Measurements from ENCODE around the gene OTUD5.

OTUD5 gene

DNA sequence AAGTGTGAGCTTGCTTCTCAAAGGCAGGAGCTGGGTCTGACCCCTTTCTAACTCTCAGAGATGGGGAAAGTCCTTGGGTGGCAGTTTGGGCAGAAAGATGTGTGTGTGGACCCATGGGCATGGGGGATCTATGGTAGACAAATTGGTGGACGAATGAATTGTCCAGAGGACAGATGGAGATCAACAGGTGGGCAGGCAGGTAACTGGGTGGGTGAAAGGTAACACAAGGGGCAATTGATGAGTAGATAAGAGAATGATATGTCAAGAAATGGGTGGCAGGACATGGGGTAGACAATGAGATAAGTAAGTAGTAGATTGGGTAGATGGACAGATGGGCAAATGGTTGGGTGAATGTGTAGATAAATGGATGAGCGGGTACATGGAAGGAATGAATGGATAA is 17.2 kb upstream of the OTUD5 start:
- in situ Hi-C loops (cut with HindIII; ENCODE audit: low pct_ligation_motif_present, low pct_unique_long_range_greater_than_20kb, low sequenced_read_pairs) = no loop called here
- DNase-seq = no peak

DNA sequence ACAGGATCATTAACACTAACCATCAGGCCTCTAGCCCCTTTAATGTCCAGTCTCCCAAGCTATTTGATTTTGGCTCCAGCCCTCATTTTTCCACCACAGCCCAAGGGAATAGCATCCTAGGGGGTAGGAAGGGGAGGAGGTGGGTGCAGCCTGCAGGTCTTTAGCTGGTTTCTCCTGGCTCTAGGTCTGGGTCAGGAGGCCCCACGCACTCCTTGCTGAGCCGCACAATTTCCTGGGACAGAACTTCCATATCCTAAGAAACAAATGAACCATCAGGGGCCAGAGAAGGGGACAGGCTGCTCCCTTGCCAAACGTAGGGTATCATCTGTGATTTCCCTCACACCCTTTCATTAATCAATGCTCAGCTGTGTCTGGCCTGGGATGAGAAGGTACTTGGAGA is 16.6 kb upstream of the OTUD5 start:
- in situ Hi-C loops (cut with HindIII; ENCODE audit: low pct_ligation_motif_present, low pct_unique_long_range_greater_than_20kb, low sequenced_read_pairs) = no loop called here
- no peak for DNase-seq

DNA sequence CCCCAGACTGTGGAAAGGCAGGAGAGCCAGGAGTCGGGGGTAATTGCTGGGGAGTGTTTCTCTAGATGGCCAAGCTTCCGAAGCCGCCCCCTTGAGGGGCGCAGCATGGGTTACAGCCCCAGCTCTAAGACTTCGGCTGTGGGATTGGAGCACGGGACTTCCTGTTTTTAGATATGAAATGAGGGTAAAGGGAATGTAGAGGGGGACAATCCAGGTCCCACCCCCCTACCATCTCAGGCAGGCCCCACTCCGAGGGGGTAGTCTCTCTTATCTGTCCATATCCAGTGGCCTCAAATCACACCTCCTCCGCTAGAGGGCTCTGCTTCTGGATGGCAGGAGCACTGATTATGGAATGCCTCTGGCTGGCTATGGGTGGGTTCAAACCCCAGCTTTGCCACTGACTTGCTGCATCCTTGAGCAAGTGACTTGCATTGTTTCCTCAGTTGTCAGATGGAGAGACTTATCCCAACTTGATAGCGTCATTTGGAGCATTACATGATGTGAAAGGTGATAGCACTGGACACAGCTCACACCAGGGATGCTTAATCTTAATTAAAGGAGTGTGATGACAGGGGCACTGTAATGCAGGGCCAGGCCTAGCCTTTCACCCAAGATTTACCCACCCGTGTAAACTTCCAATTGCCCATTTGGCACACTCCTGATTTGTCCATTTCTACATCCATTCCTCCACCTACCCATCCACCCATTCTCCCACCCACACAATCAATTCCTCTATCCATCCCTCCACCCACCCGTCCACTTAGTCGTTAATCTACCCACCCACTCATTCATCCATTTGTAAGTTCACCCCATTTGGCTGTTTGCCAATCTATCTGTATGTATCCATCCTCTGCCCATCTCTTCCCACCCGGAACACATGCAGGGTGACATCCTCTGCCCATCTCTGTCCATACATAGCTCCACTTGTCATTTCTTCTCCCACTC is 15.1 kb upstream of the OTUD5 start:
- DNase-seq = peak; percentile 55
- in situ Hi-C loops (cut with HindIII; ENCODE audit: low pct_ligation_motif_present, low pct_unique_long_range_greater_than_20kb, low sequenced_read_pairs) = no loop called here

DNA sequence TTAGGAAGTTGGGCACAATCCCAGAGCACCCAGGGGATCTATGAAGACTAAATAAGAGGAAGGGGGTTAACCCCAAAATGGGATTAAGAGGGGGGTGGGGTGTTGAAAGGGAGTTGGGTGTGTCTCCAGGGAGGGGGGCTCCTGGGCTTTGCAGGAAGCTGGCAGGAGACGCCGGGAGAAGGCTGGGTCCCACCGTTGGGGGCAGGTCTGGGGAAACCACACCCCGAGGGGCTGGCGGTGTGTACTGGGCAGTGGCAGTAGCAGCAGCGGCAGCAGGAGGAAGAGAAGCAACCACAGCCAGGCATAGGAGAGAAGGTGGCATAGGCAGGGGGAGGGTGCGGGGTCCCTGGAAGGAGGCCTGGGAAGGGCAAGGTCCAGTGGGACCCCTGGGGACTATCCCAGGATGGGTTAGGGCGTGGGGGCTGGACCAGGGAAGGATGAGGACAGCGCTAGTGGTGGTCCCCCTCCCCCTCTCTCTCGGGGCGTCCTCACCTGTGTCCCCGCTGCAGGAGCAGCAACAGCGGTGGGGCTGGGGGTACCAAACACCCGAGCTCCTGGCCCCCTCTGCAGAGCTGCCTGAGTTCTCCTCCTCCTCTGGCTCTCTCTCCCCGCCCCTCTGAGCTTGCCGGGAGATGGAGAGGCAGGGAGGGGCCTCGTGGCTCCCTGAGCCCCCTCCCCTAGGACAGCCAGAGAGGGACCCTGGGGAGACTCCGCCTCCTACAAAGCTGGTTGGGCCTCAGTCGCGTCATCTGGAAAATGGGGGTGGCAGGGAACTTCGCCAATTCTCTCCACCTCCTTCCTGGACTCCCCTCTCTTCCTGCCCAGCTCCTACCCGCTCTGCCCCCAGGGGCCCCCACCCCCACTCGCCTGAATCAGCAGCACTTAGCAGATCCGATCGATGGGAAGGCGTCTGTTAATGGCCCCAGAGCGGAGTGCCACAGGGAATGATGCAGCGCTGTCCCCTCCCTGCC is 14.1 kb upstream of the OTUD5 start, which contains the start of gene KCND1:
KCND1 (minus strand) TSS at position 596 of the 971 bp plus-strand sequence. CDS start 1,573 bp downstream, outside the sequence.
- in situ Hi-C loops (cut with HindIII; ENCODE audit: low pct_ligation_motif_present, low pct_unique_long_range_greater_than_20kb, low sequenced_read_pairs) = no loop called here
- DNase-seq = peak; percentile 53

DNA sequence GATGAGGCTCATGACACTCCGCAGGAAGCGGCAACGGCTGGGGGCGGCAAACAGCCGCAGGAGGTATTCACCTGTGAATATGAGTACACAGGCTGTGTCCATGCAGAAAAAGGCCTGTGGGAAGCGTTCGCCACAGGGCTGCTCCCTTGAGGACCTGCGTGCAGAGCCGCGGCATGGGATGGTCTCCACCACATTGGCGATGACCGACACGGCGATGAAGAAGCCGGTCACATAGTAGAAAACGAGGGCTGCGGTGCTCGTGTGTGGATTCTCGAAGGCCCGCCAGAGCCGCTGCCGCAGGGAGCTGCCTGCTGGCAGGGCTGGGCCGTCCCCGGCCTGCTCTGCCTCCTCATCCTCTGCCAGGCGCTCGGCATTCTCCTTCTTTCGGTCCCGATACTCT is 12.1 kb upstream of the OTUD5 start:
- in situ Hi-C loops (cut with HindIII; ENCODE audit: low pct_ligation_motif_present, low pct_unique_long_range_greater_than_20kb, low sequenced_read_pairs) = no loop called here
- no peak for DNase-seq

DNA sequence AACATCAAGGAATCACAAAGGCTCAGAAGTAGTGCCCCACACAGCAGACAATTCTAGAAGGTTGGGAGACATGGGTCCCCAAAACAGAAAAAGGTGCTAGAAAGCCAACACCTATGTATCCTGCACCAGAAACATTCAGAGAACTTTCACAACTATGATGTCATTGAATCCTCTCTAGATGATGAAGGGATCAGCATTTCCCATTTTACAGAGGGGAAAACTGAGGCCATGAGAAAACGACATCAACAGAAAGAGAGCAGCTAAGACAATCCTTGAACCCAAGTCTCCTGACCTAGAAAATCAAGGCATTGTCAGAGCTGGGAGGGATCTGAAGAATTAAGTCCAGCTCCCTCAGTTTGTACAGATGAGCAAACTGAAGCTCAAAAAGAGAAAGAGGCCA is 11.0 kb upstream of the OTUD5 start:
- in situ Hi-C loops (cut with HindIII; ENCODE audit: low pct_ligation_motif_present, low pct_unique_long_range_greater_than_20kb, low sequenced_read_pairs) = no loop called here
- DNase-seq = no peak

DNA sequence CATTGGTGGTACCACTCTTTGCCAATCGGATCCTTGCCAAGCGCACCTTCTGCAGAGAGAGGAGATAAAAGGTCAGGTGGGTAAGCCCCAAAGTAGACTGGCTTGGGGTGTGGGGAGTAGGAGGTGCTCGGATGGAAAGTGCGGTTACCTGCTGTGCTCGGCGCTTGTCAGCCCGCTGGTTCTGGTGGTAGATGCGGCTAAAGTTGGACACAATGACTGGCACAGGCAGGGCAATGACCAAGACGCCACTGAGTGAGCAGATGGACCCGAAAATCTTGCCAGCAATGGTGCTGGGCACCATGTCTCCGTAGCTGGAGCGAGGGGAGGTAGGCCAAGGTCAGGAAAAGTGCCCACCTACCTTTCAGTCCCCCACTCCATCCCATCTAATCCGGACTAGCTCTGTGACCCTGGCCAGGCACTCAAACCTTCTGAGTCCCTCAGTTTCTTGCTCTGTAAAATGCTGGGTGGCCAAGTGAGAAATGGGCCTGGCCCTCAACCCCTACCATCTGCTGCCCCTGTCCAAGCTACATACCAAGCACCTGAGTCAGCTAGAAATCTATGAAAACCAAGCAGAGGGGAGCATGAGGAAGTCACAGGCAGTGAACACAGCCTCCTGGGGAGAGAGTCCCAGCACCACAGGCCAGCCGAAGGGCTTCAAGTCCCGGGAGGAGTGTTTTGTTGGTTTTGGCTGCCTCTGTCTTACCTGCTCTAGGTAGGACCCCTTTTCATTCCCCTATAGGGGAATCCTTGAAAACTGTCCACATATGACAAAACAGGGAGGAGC is 9.6 kb upstream of the OTUD5 start:
- DNase-seq = peak; percentile 66
- in situ Hi-C loops (cut with HindIII; ENCODE audit: low pct_ligation_motif_present, low pct_unique_long_range_greater_than_20kb, low sequenced_read_pairs) = no loop called here

DNA sequence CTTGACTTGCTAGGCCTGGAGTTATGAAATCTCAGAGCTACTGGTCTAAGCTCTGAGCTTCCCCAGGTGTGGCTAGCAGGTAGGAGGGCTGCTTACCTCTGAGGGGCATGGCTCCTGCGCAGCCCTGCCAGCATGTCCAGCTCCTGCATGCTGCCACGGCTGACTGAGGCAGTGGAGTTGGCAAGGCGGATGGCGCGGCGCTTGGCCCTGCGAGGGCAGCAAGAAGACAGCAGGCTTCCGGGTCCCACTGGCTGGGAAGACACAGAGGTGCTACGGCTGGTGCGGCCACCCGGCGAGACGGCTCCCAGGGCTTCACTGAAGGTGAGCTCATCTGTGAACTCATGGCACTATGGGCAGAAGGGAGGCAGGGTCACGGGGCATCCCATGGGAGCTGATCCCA is 8.6 kb upstream of the OTUD5 start:
- DNase-seq = no peak
- in situ Hi-C loops (cut with HindIII; ENCODE audit: low pct_ligation_motif_present, low pct_unique_long_range_greater_than_20kb, low sequenced_read_pairs) = no loop called here

DNA sequence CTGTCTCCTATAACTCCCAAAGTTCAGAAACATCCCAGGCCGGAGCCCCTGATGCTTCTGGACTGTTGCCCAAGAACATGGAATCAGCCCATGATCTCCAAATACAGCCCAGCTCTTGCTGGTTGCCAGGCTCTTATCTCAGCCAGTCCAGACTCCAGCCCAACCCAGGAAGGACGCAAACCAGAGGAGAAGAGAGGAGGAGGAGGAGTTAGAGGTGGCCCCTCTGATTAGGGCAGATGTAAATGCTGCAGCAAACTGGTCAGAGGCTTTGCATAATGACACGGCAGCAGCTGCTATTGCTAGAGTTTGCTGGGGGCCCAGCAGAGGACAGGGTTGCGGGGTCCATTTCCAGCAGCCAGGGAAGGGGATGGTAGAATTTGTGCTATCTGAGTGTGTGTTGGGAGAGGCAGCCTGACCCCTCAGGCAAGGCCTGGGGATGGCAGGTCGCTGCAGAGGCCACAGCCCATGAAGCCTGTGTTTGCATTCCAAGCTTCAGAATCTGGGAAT is 4.2 kb upstream of the OTUD5 start:
- DNase-seq = no peak
- in situ Hi-C loops (cut with HindIII; ENCODE audit: low pct_ligation_motif_present, low pct_unique_long_range_greater_than_20kb, low sequenced_read_pairs) = no loop called here

DNA sequence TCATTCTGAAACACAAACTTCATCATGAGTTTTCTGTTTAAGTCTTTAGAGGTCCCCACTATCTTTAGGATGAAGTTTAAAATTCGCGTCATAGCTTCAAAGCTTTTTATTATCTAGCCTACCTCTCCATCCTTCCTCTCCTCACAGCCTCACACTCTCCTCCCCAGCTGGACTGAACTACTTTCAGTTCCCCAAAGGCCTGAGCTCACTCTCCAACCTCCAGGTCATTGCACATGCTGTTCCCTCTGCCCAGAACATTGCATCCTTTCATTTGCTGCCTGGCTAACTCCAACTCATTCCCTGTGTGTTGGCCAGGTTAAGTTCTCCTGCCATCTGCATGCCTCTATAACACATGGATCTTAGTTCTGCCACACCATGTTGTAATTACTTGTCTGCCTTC is 2.9 kb upstream of the OTUD5 start:
- in situ Hi-C loops (cut with HindIII; ENCODE audit: low pct_ligation_motif_present, low pct_unique_long_range_greater_than_20kb, low sequenced_read_pairs) = no loop called here
- DNase-seq = no peak

DNA sequence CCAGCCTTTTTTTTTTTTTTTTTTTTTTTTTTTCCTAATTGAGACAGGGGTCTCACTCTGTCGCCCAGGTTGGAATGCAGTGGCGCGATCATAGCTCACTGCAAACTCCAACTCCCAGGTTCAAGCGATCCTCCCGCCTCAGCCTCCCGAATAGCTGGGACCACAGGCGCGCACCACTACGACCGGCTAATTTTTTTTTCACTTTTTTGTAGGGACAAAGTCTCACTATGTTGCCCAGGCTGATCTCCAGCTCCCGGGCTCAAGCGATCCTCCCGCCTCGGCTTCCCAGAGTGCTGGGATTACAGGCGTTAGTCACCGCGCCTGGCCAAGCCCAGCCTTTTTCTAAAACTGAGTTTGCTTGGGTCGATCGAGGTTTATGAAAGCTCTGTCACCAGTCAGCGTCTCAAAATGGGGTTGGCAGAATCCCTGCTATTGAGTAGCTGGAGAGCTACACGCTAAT is 1.3 kb upstream of the OTUD5 start:
- peak; percentile 27 for DNase-seq
- in situ Hi-C loops (cut with HindIII; ENCODE audit: low pct_ligation_motif_present, low pct_unique_long_range_greater_than_20kb, low sequenced_read_pairs) = no loop called here

DNA sequence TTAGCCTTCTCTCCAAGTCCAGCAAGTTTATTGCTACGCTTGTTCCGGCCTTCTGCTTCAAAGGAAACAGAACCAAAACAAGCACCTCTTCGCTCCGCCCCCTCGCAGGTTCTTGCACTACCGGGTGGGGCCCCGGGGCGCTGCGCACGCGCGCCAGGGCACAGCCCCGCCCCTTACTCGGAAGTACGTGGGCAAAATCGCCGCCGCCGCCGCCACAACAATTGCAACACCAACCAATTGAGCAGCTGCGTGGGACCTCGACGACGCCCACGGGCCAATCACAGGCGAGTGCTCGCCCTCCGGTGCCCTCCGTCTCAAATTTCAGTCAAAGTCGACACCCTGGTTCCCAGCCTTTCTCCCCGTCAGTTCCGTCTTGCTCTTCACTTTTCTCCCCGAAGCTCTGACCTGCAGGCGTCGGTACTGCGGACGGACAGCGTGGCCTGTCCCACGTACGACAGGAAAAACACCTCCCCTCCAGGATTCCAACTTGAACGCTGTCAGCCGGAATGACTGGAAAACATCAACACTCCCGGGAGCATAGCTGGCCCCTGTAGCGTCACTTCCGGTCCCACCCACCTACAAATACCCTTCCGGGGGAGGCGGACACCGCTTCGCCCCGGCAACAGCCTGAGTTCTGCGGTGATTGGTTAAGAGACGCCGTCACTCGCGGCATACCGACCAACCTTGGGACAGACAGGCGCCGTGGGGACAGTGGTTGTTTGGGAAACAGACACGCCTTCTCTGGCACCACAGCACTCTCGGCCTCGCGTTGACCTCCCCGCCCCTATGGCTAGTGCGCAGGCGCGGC is 624 bp upstream of the OTUD5 start:
- DNase-seq = peak; percentile 89
- in situ Hi-C loops (cut with HindIII; ENCODE audit: low pct_ligation_motif_present, low pct_unique_long_range_greater_than_20kb, low sequenced_read_pairs) = no loop called here

DNA sequence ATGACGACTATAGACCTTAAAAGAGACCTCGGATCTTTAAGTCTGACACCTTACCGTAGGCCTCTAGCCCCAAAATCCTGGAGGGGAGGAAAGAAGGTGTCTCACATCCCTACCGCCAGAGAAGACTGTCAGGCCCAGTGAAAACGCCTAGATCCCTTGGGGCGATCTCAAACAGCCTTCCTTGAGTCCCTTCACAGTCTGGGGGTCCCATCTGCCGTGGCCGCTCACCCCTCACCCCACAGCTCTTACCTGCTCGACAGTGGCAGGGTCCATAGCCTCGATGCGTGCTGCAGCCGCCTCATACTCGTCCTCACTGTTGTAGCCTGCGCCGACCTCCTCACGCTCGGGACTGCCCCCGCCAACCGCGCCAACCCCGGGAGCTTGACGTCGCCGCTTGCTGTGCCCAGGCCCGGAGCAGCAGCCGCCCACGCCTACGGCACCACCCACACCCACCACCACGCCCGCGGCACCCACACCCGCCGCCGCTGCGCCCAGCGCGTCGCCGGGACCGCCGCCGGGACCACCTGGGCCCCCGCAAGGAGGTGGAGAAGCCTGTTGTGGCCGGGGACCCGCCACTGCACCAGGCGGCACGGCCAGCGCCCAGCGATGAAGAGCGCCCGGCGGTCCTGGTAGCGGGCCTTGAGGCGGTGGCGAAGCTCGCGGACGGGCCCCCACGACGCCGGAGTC is 536 bp downstream of the OTUD5 start:
- in situ Hi-C loops (cut with HindIII; ENCODE audit: low pct_ligation_motif_present, low pct_unique_long_range_greater_than_20kb, low sequenced_read_pairs) = no loop called here

DNA sequence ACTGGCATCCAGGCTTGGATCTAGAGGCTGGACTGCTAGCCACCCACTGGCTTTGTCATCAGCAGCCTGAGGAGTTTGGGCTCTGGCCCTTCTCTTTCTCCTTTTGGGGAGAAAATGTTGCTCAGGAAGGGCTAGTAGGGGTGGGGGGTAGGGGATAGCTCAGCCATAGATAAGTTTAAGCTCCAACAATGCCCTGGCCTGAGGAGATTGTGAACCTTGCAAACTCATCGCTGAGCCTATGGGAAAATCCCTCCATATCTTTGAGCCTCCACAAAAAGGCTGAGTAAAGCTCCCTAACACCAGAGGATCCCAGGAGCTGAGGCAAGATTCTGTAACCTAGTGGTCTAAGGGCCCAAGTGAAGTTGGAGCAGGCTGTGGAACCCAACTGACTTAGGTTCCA is 8.8 kb downstream of the OTUD5 start:
- in situ Hi-C loops (cut with HindIII; ENCODE audit: low pct_ligation_motif_present, low pct_unique_long_range_greater_than_20kb, low sequenced_read_pairs) = no loop called here
- no peak for DNase-seq

More for the DNA sequence above, 536 bp downstream of the OTUD5 start:
- DNase-seq = no peak

DNA sequence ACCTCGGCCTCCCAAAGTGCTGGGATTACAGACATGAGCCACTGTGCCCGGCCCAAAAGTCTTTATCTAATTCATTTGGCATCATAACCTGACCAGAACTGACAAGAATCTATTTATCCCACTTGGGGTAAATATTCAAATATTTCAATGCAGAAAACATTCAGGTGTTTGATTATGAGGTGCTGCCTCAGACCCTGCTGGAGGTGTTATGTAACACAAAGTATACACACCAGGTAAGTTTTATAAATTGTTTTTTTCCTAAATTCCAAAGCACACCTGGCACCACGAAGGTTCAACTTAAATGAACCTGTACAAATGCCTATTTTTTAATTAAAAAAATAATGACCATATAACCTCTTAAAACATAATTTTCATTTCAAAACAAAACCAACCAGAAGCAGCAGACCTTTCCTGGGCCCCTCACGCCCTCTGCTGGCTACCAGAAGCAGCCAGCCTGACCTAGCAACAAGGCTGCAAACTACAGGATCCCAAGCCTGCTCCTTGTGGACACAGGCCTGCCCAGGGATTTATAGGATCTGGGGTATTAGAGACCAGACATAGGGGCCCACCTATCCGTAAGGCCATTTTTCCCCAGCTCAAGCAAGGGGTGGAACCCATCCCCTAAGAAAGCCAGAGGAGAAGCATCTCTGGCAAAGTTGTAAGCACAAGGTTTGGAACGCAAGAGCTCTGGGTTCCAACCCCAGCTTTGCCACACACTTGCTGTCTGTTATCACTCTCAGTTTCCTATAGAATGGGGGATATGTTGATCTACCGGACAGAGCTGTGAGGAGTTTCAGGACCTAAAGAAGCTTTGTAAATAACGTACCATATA is 11.7 kb downstream of the OTUD5 start:
- in situ Hi-C loops (cut with HindIII; ENCODE audit: low pct_ligation_motif_present, low pct_unique_long_range_greater_than_20kb, low sequenced_read_pairs) = no loop called here
- peak; percentile 32 for DNase-seq

DNA sequence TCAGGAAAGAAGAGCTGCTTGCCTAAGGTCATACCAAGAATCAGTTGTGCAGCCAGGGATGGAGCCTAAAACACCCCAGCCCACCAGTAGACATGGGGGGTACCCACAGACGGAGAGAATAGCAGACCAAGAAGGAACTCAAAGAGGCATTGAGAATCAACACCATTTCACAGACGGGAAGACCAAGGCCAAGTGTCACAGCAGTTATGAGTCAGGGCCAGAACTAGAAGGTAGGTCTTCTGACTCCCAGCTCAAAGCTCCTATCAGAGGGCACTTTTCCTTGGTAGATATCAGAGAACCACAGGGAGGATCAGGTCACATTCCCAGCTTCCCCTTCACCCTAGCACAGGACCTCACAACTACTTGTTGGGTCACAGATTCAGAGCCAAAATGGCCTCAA is 14.5 kb downstream of the OTUD5 start:
- in situ Hi-C loops (cut with HindIII; ENCODE audit: low pct_ligation_motif_present, low pct_unique_long_range_greater_than_20kb, low sequenced_read_pairs) = no loop called here
- no peak for DNase-seq

All from ACHN (cell line).